ENCODE measurements around the gene KLRG1.

Gene KLRG1

GRCh38 chr12:8987163-8987562 is 2.2 kb upstream of the KLRG1 start:
- DNase-seq, result no peak

- DNase-seq, result no peak
Measured at GRCh38 chr12:8987685-8988084, 1.7 kb upstream of the KLRG1 start.

DNA sequence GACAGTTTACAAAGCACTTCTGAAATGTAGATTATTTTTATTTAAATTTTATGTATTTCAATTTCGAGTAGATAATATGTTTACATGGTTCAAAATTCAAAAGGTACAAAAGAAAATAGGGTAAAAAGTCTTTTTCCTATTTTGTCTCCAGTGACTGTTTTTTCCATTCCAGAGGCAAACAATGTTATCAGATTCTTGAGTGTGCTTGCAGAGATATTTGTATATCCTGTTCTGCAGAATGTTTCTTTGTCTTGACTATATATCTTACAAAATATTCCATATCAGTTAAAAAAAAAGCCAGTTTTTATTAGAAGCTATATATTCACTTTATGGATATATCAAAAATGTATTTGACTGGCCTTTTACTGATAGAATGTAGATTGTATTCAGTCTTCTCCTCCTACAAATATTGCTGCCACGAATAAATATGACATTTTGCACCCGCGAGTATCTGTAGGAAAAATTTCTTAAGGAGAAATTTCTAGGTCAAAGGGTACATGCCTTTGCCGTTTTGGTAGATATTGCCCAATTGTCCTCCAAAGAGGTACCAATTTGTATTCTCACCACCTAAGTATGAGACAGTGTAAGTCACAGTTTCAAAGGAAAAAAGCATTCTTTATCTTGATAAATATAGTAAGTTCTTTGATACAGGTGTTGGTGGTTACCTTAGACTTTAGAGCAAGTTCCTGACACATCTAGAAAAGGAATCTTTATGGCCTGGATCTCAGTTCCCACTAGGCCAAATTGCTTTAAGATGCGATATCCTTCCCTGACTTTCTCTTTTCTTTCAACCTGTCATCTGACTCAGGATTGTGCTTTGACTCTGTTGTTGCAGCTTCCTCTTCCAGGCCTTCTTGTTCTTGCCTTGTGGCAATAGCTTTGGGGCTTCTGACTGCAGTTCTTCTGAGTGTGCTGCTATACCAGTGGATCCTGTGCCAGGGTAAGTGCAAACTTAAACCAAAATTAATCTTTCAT is 2.3 kb downstream of the KLRG1 start:
- peak; percentile 70 for DNase-seq

GRCh38 chr12:8993827-8994226 is 4.5 kb downstream of the KLRG1 start:
- no peak for DNase-seq

DNA sequence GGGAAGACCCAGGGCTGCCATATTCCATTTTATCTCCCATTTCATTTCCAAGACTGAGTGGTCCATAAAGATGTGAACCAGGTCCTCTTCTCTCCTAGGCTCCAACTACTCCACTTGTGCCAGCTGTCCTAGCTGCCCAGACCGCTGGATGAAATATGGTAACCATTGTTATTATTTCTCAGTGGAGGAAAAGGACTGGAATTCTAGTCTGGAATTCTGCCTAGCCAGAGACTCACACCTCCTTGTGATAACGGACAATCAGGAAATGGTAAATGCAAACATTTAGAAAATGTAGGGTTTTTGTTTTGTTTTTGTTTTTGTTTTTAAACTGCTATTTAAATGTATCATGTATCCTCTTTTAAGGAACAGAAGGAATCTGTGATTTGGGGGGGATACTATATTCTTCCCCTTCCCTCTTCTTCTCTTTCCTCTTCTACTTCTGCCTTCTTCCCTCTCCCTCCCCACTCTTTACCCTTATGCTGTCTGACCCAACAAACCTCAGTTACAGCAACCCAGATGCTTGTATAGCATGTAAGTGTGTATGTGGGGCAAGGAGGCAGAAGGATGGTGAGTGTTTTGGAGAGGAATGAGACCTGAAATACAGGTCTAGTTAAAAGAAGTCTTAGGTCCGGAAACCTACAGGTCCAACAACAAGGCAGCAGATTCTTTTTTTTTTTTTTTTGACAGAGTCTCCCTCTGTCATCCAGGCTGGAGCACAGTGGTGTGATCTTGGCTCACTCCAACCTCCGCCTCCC is 5.9 kb downstream of the KLRG1 start:
- no peak for DNase-seq

- DNase-seq, result peak; percentile 75
Measured at GRCh38 chr12:8996682-8997405, 7.5 kb downstream of the KLRG1 start.

DNA sequence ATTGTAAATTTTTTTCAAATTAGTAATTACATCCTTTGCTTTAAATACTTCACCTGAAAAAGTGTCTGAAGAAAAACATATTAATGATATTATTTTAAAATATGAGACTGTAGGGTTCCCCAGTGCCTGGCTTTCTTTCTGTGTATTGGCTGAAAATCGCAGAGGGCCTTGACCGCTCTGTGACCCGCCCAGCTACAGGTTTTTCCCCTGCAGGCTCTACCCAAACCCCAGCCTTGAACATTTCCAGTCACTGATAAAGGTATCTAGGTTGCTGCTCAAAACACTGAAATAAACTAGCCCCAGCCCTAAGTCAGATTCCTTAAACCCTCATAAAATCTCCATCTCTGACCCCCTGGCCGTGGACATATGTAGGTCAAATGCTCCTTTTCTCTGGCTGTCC is 11.9 kb downstream of the KLRG1 start:
- no peak for DNase-seq

GRCh38 chr12:9002335-9002734 is 13.0 kb downstream of the KLRG1 start:
- DNase-seq, result no peak

- no peak for DNase-seq
Measured at GRCh38 chr12:9022592-9022991, 33.2 kb downstream of the KLRG1 start.

DNA sequence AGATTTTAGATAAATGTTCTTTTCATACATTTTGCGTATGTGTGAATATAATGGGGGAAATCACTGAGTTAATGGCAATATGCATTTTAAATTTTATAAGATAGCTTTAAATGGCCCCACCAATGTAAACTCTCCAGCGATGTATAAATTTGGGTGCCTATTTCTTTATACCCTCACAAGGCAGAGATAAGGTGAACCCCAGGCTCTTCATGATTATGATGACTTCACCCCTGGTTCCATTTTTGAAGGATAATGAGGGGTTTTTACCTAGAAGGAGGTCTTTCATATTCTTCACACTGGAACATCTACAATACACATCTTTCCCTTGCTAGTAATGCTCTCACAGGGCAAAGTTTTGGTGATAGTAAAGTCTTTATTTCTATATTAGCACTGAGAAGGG is 35.2 kb downstream of the KLRG1 start:
- no peak for DNase-seq

- DNase-seq, result no peak
Measured at GRCh38 chr12:9027161-9028059, 38.1 kb downstream of the KLRG1 start.

DNA sequence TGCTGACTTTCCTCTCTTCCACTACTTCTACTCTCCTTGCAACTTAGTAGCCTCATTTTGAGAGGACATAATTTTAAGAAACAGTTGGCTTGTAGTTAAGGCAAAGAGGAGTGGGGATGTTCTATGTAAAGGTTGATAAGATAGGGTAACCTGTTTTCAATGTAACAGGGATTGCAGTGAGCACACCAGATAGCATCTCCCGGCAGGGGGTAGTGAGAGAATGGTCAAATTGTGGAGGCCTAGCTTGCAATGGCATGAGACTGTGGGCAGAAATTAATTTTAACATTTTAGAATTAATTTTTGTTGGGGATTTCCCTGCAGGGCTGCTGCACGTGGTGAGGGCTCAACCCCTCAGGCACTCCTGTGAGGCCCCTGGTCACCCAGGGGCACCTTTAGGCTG is 41.4 kb downstream of the KLRG1 start:
- no peak for DNase-seq

- peak; percentile 92 for DNase-seq
Measured at GRCh38 chr12:9032202-9032964, 43.0 kb downstream of the KLRG1 start.

DNA sequence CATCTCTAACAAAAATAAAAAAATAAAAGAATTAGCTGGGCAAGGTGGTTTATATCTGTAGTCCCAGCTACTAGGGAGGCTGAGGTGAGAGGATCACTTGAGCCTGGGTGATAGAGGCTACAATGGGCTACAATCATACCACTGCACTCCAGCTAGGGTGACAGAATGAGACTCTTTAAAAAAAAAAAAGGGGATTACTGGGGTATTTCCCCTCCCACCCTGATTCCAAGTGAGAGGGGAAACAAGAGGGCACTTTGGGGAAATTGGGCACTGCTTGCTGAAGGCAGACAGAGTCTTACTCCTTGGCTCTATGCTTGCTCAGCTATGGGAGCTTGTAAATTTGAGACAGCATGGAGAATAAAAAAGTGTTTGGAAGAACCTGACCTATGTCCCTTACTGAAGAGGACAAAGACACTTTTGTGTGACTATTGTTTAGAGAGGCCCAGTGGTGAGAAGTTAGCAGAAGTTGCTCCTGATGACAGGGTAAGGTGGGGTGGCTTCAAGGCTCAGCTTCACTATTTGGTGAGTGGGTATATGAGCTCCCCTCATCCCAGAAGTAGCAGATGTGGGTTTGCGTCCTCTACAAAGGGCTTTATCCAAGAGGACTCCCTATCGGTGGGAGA is 44.0 kb downstream of the KLRG1 start:
- DNase-seq, result peak; percentile 58

DNA sequence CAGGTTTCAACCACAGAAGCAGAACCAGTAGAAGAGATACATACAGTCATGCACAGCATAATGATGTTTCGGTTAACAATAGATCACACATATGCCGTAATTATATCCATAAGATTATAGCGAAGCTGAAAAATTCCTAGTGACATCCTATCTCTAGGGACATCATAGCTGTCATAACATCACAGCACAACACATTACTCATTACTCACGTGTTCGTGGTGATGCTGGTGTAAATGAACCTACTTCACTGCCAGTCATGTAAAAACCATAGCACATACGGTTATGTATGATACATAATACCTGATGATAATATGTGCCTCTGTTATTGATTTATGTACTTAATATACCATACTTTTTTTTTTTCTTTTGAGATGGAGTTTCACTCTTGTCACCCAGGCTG is 44.7 kb downstream of the KLRG1 start:
- peak; percentile 9 for DNase-seq

DNA sequence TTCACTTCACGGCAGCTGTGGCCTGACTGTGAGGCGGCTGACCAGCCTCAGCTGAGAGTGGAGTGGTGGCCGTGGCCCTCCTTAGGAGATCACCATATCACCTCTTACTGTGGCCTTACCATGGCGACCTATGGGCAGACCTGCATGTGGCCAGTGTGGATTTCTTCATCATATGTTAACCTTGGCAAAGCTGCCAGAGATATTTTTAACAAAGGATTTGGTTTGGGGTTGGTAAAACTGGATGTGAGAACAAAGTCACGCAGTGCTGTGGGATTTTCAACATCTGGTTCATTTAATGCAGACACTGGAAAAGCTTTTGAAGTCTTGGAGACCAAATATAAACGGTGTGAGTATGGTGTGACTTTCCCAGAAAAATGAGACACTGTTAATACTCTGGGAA is 46.9 kb downstream of the KLRG1 start:
- DNase-seq, result no peak

DNA sequence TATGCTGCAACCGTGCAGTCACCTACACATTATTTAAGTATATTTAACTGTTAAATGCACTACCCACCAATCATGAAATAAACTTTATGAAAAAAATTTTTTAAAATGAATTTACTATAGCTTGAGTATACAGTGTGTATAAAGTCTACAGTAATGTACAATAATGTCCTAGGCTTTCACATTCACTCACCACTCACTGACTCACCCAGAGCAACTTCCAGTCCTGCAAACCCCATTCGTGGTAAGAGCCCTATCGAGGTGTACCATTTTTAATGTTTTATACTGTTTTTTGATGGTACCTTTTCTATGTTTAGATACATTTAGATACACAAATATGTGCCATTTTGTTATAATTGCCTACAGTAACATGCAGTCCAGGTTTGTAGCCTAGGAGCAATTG is 48.1 kb downstream of the KLRG1 start:
- no peak for DNase-seq

DNA sequence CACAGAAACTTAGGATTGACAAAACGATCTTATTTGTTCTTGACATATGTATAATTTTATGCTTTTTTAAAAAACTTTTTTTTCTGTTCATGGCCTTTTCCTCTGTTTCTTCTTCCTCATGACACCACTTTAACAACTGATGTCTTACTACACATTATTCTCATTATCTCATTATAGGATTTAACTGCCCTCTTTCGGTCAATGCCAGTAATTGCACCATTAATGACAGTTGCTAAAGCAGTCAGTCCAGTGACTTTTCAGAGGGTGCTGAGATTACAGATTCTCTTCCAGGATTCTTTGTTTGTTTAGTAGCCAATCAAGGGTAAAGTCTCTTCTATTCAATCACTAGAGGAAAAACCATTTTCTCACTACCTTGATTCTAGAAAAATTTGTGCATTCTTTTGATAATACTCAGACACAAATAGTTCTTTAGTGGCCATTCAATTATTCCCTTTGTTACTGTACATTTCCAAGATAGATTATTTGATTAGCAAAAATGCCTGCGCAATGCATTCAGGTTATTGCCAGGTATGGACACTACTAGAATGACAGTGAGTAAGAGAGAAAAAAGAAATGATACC is 50.1 kb downstream of the KLRG1 start:
- DNase-seq, result peak; percentile 81

DNA sequence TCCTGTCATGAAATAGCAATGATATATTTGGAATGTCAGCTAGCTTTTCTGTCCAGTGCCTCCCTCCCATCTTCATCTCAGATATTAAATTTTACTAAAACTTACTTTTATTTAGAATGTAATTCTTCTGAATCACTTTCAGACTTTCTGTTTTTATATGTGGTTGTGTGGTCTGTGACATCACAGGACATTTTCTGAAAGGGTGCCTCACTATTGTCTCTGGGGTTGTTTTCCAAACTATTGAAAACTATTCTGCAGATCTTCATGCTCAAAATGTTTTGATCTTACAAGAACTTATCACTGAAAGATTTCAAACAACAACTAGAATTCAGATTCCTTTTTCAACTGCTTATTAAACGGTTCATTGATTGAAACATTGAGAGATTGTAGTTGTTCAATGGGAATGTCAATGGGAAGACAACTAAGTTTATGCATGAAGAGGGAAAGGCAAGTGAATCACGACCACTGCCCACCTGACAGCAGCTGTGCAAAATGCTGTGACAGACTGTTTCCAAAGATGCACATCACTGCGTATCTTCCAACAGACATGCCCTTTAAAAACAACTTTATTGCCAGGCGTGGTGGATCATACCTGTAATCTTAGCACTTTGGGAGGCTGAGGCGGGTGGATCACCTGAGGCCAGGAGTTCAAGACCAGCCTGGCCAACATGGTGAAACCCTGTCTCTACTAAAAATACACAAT is 51.3 kb downstream of the KLRG1 start:
- DNase-seq, result no peak

DNA sequence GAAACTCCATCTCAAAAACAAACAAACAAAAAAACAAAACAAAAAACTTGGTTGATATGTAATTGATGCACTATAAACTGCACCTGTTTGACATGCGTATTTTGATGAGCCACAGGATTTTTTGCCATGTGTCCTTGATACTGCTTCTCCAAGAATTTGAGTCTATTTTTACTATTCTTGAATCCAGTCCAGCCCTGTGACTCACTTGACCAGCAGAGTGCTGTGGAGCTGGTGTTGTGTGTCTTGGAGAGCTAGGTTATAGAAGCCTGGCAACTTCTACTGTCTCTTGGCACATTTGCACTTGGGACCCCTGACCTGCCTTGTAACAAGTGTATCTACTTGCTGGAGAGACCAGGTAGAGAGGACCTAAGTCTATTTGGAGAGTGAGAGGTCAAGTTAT is 52.0 kb downstream of the KLRG1 start:
- no peak for DNase-seq

Data from suppressor macrophage treated with lipopolysaccharide for 4 hours (primary cell).